ENCODE data around the gene HELZ2. TPM values are rescaled to one million over a fixed set of nuclear protein-coding genes. Genes with fewer than 3 reads are reported as not detected.

The HELZ2 gene
- total RNA-seq (124 TPM), polyA plus RNA-seq (1 to 10 TPM; 5.8 to 8.9 (median 7.1) TPM)

- Histone ChIP-seq H3K4me1 (ENCODE audit: control insufficient read depth, insufficient read depth, low read length, poor library complexity, severe bottlenecking) (peaks cover 31% of the 10 kb centered on the region), H3K4me3 (ENCODE audit: low read depth, low read length) (peak within 1 kb of the TSS; percentile 62), H3K27ac (ENCODE audit: insufficient read depth, low read length, poor library complexity, severe bottlenecking) (peak within 1 kb of the TSS; percentile 55), H3K36me3 (ENCODE audit: control insufficient read depth, insufficient read depth, low read length) (no peaks in the 10 kb centered on the region), H3K9me3 (ENCODE audit: control insufficient read depth in 2 of 2, low read length in 2 of 2) (no peaks in the 10 kb centered on the region), H3K27me3 (ENCODE audit: control insufficient read depth, insufficient read depth, low read length) (no peaks in the 10 kb centered on the region)
- H3K27me3 Mint-ChIP-seq = no peaks in the 10 kb centered on the region
- peak; percentile 80 to 89 for ATAC-seq (ENCODE audit: low read depth in 2 of 2)
- H3K9me3 Mint-ChIP-seq = peaks cover 0 to 2% (median 0%) of the 10 kb centered on the region in 7 donors
- peaks cover 0 to 9% (median 3%) of the 10 kb centered on the region in 4 donors for H3K4me1 Mint-ChIP-seq
- peak; percentile 64 to 77 (median 69) for DNase-seq
- H3K27ac Mint-ChIP-seq = peak within 1 kb of the TSS in 2 of 3 donors; percentile 56 to 67
- H3K4me3 Mint-ChIP-seq = peak within 1 kb of the TSS; percentile 41 to 85 (median 78)
- H3K36me3 Mint-ChIP-seq = no peaks in the 10 kb centered on the region
Observed at GRCh38 chr20:63574156-63574828, at the start of gene HELZ2. Gene HELZ2 (minus strand): TSS chr20:63574239. CDS start chr20:63572385, 1,854 bp downstream.

GRCh38 chr20:63622732-63623131 lies 48.7 kb upstream of the HELZ2 start:
- Mint-ChIP-seq H3K4me1 (peaks cover 0 to 45% (median 21%) of the 10 kb centered on the region in 4 donors), H3K4me3 (peak overlapping the region in 2 of 4 donors; percentile 0 to 24), H3K27me3 (no peaks in the 10 kb centered on the region), H3K9me3 (peaks cover 0 to 2% (median 0%) of the 10 kb centered on the region in 7 donors), H3K27ac (peak overlapping the region in 2 of 3 donors; percentile 27 to 71), H3K36me3 (peaks cover 28% of the 10 kb centered on the region)
- Histone ChIP-seq H3K27ac (ENCODE audit: insufficient read depth, low read length, poor library complexity, severe bottlenecking) (no peak overlapping the region), H3K4me3 (ENCODE audit: low read depth, low read length) (no peak overlapping the region), H3K27me3 (ENCODE audit: control insufficient read depth, insufficient read depth, low read length) (no peaks in the 10 kb centered on the region), H3K4me1 (ENCODE audit: control insufficient read depth, insufficient read depth, low read length, poor library complexity, severe bottlenecking) (peaks cover 11% of the 10 kb centered on the region), H3K36me3 (ENCODE audit: control insufficient read depth, insufficient read depth, low read length) (peaks cover 19% of the 10 kb centered on the region), H3K9me3 (ENCODE audit: control insufficient read depth in 2 of 2, low read length in 2 of 2) (no peaks in the 10 kb centered on the region)
- ATAC-seq (ENCODE audit: low read depth in 2 of 2) = no peak
- no peak for DNase-seq

GRCh38 chr20:63622096-63622495 lies 48.1 kb upstream of the HELZ2 start:
- ATAC-seq (ENCODE audit: low read depth in 2 of 2) (no peak), DNase-seq (no peak)
- Mint-ChIP-seq H3K4me1 (peaks cover 0 to 47% (median 21%) of the 10 kb centered on the region in 4 donors), H3K27ac (peak overlapping the region in 1 of 3 donors; percentile 71), H3K4me3 (no peak overlapping the region), H3K36me3 (peaks cover 28% of the 10 kb centered on the region), H3K9me3 (peaks cover 0 to 2% (median 0%) of the 10 kb centered on the region in 7 donors), H3K27me3 (no peaks in the 10 kb centered on the region)
- H3K4me3 ChIP-seq (ENCODE audit: low read depth, low read length) = no peak overlapping the region
- peaks cover 23% of the 10 kb centered on the region for H3K36me3 ChIP-seq (ENCODE audit: control insufficient read depth, insufficient read depth, low read length)
- H3K27ac ChIP-seq (ENCODE audit: insufficient read depth, low read length, poor library complexity, severe bottlenecking) = no peak overlapping the region
- H3K4me1 ChIP-seq (ENCODE audit: control insufficient read depth, insufficient read depth, low read length, poor library complexity, severe bottlenecking) = peaks cover 11% of the 10 kb centered on the region
- H3K27me3 ChIP-seq (ENCODE audit: control insufficient read depth, insufficient read depth, low read length) = no peaks in the 10 kb centered on the region
- H3K9me3 ChIP-seq (ENCODE audit: control insufficient read depth in 2 of 2, low read length in 2 of 2) = no peaks in the 10 kb centered on the region

GRCh38 chr20:63620991-63621390 lies 47.0 kb upstream of the HELZ2 start:
- Mint-ChIP-seq H3K9me3 (peaks cover 0 to 2% (median 0%) of the 10 kb centered on the region in 7 donors), H3K27ac (peak overlapping the region in 2 of 3 donors; percentile 72 to 82), H3K36me3 (peaks cover 34% of the 10 kb centered on the region), H3K4me1 (peaks cover 0 to 48% (median 21%) of the 10 kb centered on the region in 4 donors), H3K27me3 (no peaks in the 10 kb centered on the region), H3K4me3 (peak overlapping the region in 3 of 4 donors; percentile 13 to 21 (median 19))
- Histone ChIP-seq H3K27me3 (ENCODE audit: control insufficient read depth, insufficient read depth, low read length) (no peaks in the 10 kb centered on the region), H3K36me3 (ENCODE audit: control insufficient read depth, insufficient read depth, low read length) (peaks cover 31% of the 10 kb centered on the region), H3K9me3 (ENCODE audit: control insufficient read depth in 2 of 2, low read length in 2 of 2) (no peaks in the 10 kb centered on the region), H3K27ac (ENCODE audit: insufficient read depth, low read length, poor library complexity, severe bottlenecking) (no peak overlapping the region), H3K4me3 (ENCODE audit: low read depth, low read length) (no peak overlapping the region), H3K4me1 (ENCODE audit: control insufficient read depth, insufficient read depth, low read length, poor library complexity, severe bottlenecking) (peaks cover 7% of the 10 kb centered on the region)
- DNase-seq (no peak), ATAC-seq (ENCODE audit: low read depth in 2 of 2) (no peak)

GRCh38 chr20:63619505-63619904 lies 45.5 kb upstream of the HELZ2 start:
- Histone ChIP-seq H3K4me3 (ENCODE audit: low read depth, low read length) (no peak overlapping the region), H3K36me3 (ENCODE audit: control insufficient read depth, insufficient read depth, low read length) (peaks cover 39% of the 10 kb centered on the region), H3K27me3 (ENCODE audit: control insufficient read depth, insufficient read depth, low read length) (no peaks in the 10 kb centered on the region), H3K4me1 (ENCODE audit: control insufficient read depth, insufficient read depth, low read length, poor library complexity, severe bottlenecking) (no peaks in the 10 kb centered on the region), H3K27ac (ENCODE audit: insufficient read depth, low read length, poor library complexity, severe bottlenecking) (no peak overlapping the region), H3K9me3 (ENCODE audit: control insufficient read depth in 2 of 2, low read length in 2 of 2) (no peaks in the 10 kb centered on the region)
- H3K4me1 Mint-ChIP-seq = peaks cover 0 to 38% (median 16%) of the 10 kb centered on the region in 4 donors
- no peak overlapping the region for H3K27ac Mint-ChIP-seq
- no peak for ATAC-seq (ENCODE audit: low read depth in 2 of 2)
- peaks cover 45% of the 10 kb centered on the region for H3K36me3 Mint-ChIP-seq
- H3K27me3 Mint-ChIP-seq = no peaks in the 10 kb centered on the region
- no peak overlapping the region for H3K4me3 Mint-ChIP-seq
- H3K9me3 Mint-ChIP-seq = peaks cover 0 to 2% (median 0%) of the 10 kb centered on the region in 7 donors
- DNase-seq = no peak

GRCh38 chr20:63619086-63619485 lies 45.0 kb upstream of the HELZ2 start:
- ATAC-seq (ENCODE audit: low read depth in 2 of 2) (no peak), DNase-seq (no peak)
- Mint-ChIP-seq H3K36me3 (peaks cover 43% of the 10 kb centered on the region), H3K4me3 (no peak overlapping the region), H3K27me3 (no peaks in the 10 kb centered on the region), H3K4me1 (peaks cover 0 to 39% (median 13%) of the 10 kb centered on the region in 4 donors), H3K9me3 (peaks cover 0 to 2% (median 0%) of the 10 kb centered on the region in 7 donors), H3K27ac (no peak overlapping the region)
- H3K27me3 ChIP-seq (ENCODE audit: control insufficient read depth, insufficient read depth, low read length) = no peaks in the 10 kb centered on the region
- H3K4me3 ChIP-seq (ENCODE audit: low read depth, low read length) = no peak overlapping the region
- H3K36me3 ChIP-seq (ENCODE audit: control insufficient read depth, insufficient read depth, low read length) = peaks cover 39% of the 10 kb centered on the region
- no peaks in the 10 kb centered on the region for H3K9me3 ChIP-seq (ENCODE audit: control insufficient read depth in 2 of 2, low read length in 2 of 2)
- H3K4me1 ChIP-seq (ENCODE audit: control insufficient read depth, insufficient read depth, low read length, poor library complexity, severe bottlenecking) = no peaks in the 10 kb centered on the region
- H3K27ac ChIP-seq (ENCODE audit: insufficient read depth, low read length, poor library complexity, severe bottlenecking) = no peak overlapping the region

- peaks cover 43% of the 10 kb centered on the region for H3K36me3 Mint-ChIP-seq
Observed at GRCh38 chr20:63618291-63618980, 44.4 kb upstream of the HELZ2 start.

More at GRCh38 chr20:63618291-63618980, 44.4 kb upstream of the HELZ2 start:
- Mint-ChIP-seq H3K9me3 (peaks cover 0 to 2% (median 0%) of the 10 kb centered on the region in 7 donors), H3K4me1 (peaks cover 0 to 40% (median 14%) of the 10 kb centered on the region in 4 donors), H3K27ac (peak overlapping the region in 2 of 3 donors; percentile 49 to 51), H3K27me3 (no peaks in the 10 kb centered on the region), H3K4me3 (no peak overlapping the region)
- DNase-seq (no peak), ATAC-seq (ENCODE audit: low read depth in 2 of 2) (no peak)
- Histone ChIP-seq H3K4me3 (ENCODE audit: low read depth, low read length) (no peak overlapping the region), H3K27ac (ENCODE audit: insufficient read depth, low read length, poor library complexity, severe bottlenecking) (no peak overlapping the region), H3K27me3 (ENCODE audit: control insufficient read depth, insufficient read depth, low read length) (no peaks in the 10 kb centered on the region), H3K4me1 (ENCODE audit: control insufficient read depth, insufficient read depth, low read length, poor library complexity, severe bottlenecking) (no peaks in the 10 kb centered on the region), H3K9me3 (ENCODE audit: control insufficient read depth in 2 of 2, low read length in 2 of 2) (no peaks in the 10 kb centered on the region), H3K36me3 (ENCODE audit: control insufficient read depth, insufficient read depth, low read length) (peaks cover 39% of the 10 kb centered on the region)

Data from CD4-positive, CD25-positive, alpha-beta regulatory T cell (primary cell).